OCI-LY7 (cell line): ENCODE measurements around the gene GPX7.

Experiments
- EZH2phosphoT487 ChIP-seq: fragments of 200-600 bp; sonication (generic); IDR thresholded peaks from 2 replicates; pipeline ENCODE4 v1.6.1; 2018; ENCODE audit warnings: low read depth, borderline replicate concordance, mild to moderate bottlenecking, mixed run types, antibody characterized with exemption, low read length, moderate library complexity, mixed read lengths
- TF ChIP-seq, protein P1 (sequence below): fragments of 200-600 bp; sonication (generic); conservative IDR thresholded peaks from 2 replicates; pipeline ENCODE4 v1.5.1; 2014; ENCODE audit warnings: mild to moderate bottlenecking, antibody characterized with exemption, low read length, moderate library complexity, mixed read lengths

DNA sequence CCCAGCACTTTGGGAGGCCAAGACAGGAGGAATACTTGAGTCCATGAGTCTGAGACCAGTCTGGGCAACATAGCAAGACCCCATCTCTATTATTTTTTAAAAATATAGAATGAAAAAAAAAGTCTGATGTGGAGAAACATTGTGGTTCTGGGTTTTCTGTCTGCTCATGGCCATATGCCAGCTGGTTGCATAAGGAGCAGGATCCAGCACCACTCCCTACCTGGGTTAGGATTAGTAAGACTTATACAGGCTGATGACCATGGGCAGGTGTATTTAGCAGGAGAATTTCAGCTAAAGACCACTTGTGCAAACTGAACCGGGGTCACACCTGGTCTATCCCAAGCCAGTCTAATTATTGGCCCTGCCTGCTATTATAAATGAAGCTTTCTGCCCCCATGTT lies 16.7 kb upstream of the GPX7 start:
- TF ChIP-seq, protein P1, sequence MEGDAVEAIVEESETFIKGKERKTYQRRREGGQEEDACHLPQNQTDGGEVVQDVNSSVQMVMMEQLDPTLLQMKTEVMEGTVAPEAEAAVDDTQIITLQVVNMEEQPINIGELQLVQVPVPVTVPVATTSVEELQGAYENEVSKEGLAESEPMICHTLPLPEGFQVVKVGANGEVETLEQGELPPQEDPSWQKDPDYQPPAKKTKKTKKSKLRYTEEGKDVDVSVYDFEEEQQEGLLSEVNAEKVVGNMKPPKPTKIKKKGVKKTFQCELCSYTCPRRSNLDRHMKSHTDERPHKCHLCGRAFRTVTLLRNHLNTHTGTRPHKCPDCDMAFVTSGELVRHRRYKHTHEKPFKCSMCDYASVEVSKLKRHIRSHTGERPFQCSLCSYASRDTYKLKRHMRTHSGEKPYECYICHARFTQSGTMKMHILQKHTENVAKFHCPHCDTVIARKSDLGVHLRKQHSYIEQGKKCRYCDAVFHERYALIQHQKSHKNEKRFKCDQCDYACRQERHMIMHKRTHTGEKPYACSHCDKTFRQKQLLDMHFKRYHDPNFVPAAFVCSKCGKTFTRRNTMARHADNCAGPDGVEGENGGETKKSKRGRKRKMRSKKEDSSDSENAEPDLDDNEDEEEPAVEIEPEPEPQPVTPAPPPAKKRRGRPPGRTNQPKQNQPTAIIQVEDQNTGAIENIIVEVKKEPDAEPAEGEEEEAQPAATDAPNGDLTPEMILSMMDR: no peak
- no peak for TF ChIP-seq EZH2phosphoT487
